NCI-H446 treated with DMSO at 0.1 percent for 48 hours (cell line): ENCODE measurements around the gene OLFM1.

Experiments
- DNase-seq: peaks from one replicate; lab custom pipeline; 2025; lab: John Stamatoyannopoulos, UW

Gene OLFM1

GRCh38 chr9:135090081-135090480 lies 2.6 kb downstream of the OLFM1 start:
- no peak for DNase-seq

GRCh38 chr9:135090547-135090946 lies 3.1 kb downstream of the OLFM1 start:
- DNase-seq, result no peak

- no peak for DNase-seq
Observed at GRCh38 chr9:135091545-135091944, 4.1 kb downstream of the OLFM1 start.

- no peak for DNase-seq
Observed at GRCh38 chr9:135093111-135093510, 5.6 kb downstream of the OLFM1 start.

GRCh38 chr9:135093911-135094584 lies 6.6 kb downstream of the OLFM1 start:
- no peak for DNase-seq

GRCh38 chr9:135095470-135096407 lies 8.3 kb downstream of the OLFM1 start:
- no peak for DNase-seq

- no peak for DNase-seq
Observed at GRCh38 chr9:135096408-135096895, 9.0 kb downstream of the OLFM1 start.

GRCh38 chr9:135098400-135099105 lies 11.1 kb downstream of the OLFM1 start:
- no peak for DNase-seq

- no peak for DNase-seq
Observed at GRCh38 chr9:135099574-135099973, 12.1 kb downstream of the OLFM1 start.

GRCh38 chr9:135100241-135100681 lies 12.8 kb downstream of the OLFM1 start:
- DNase-seq, result no peak

GRCh38 chr9:135100725-135101410 lies 13.4 kb downstream of the OLFM1 start:
- no peak for DNase-seq

GRCh38 chr9:135101486-135101885 lies 14.0 kb downstream of the OLFM1 start:
- no peak for DNase-seq

- no peak for DNase-seq
Observed at GRCh38 chr9:135101926-135102325, 14.5 kb downstream of the OLFM1 start.

GRCh38 chr9:135102331-135102730 lies 14.9 kb downstream of the OLFM1 start:
- DNase-seq, result no peak

- peak; percentile 61 for DNase-seq
Observed at GRCh38 chr9:135103001-135103446, 15.6 kb downstream of the OLFM1 start.

- no peak for DNase-seq
Observed at GRCh38 chr9:135103931-135104639, 16.6 kb downstream of the OLFM1 start.

GRCh38 chr9:135104761-135105160 lies 17.3 kb downstream of the OLFM1 start:
- DNase-seq, result no peak

- no peak for DNase-seq
Observed at GRCh38 chr9:135105211-135105745, 17.8 kb downstream of the OLFM1 start.

GRCh38 chr9:135105938-135106491 lies 18.5 kb downstream of the OLFM1 start:
- no peak for DNase-seq

- no peak for DNase-seq
Observed at GRCh38 chr9:135106551-135107270, 19.2 kb downstream of the OLFM1 start.
